Esophagus (tissue), 2 donors: Measurements from ENCODE around the gene LRMDA. TPM values are rescaled to one million over a fixed set of nuclear protein-coding genes. Genes with fewer than 3 reads are reported as not detected.

Experiments
- H3K27ac ChIP-seq, 2 donors: one replicate each; pipeline ENCODE4 v1.5.1; 2013; ENCODE audit warnings: low read depth in 2 of 2, mild to moderate bottlenecking in 2 of 2, inconsistent platforms in 1 of 2, low read length in 1 of 2, moderate library complexity in 1 of 2
- H3K27me3 ChIP-seq, 2 donors: one replicate each; pipeline ENCODE4 v1.6.1; 2013; ENCODE audit warnings: low read length in 2 of 2, control low read depth in 1 of 2, mild to moderate bottlenecking in 1 of 2; ENCODE audit not compliant: insufficient read depth in 2 of 2, control insufficient read depth in 1 of 2
- H3K36me3 ChIP-seq, 2 donors: one replicate each; pipeline ENCODE4 v1.6.1; 2013; ENCODE audit warnings: low read length in 1 of 2; ENCODE audit not compliant: control insufficient read depth in 2 of 2, insufficient read depth in 2 of 2
- H3K4me1 ChIP-seq, 2 donors: one replicate each; pipeline ENCODE4 v1.6.1; 2013; ENCODE audit warnings: low read length in 1 of 2; ENCODE audit not compliant: control insufficient read depth in 2 of 2, insufficient read depth in 2 of 2
- H3K4me3 ChIP-seq, 2 donors: one replicate each; pipeline ENCODE4 v1.5.1; 2013; ENCODE audit warnings: low read length in 2 of 2, mild to moderate bottlenecking in 2 of 2, low read depth in 1 of 2, moderate library complexity in 1 of 2
- H3K9me3 ChIP-seq, 2 donors: one replicate each; pipeline ENCODE4 v1.6.1; 2013; ENCODE audit warnings: mild to moderate bottlenecking in 2 of 2, low read depth in 1 of 2, low read length in 1 of 2, moderate library complexity in 1 of 2; ENCODE audit not compliant: control insufficient read depth in 2 of 2, insufficient read depth in 1 of 2
- WGBS, 2 donors: extraction: QIAGEN DNeasy Blood & Tissue Kit; methylation state at CpG; one replicate each; pipeline ENCODE4 v1.1.7; 2013; 5-methylcytosine and 5-hydroxymethylcytosine counted together
- polyA plus RNA-seq, 2 donors: library from polyadenylated mRNA; stranded (reverse); fragments of 200-250 nt; gene quantifications; one replicate each; pipeline ENCODE4 v1.2.3, GENCODE V29; 2013
- donor health status: healthy with polysubstance abuse.
- donor health status: Bipolar disorder and iron deficiency.

LRMDA gene
- polyA plus RNA-seq, 2 donors, result 1.8 to 4.0 TPM

DNA sequence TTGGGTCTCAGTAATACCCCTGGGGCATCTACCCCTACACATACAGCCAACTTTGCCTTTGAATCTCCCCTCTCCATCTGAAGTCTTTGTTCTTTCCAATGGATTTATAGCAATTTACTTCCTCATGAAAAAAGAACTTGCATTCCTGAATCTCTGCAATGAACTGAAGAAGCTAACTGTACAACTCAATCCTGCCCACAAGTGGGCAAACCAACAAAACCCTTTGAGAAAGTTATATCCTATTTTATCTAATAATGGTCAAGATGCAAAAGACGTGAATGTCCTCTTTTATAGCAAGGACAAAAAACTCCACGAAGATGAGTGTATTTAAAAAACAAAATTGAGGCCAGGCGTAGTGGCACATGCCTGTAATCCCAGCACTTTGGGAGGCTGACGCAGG is 991.3 kb downstream of the LRMDA start:
- Histone ChIP-seq H3K27me3 (no peaks in the 10 kb centered on the region), H3K4me1 (no peaks in the 10 kb centered on the region), H3K9me3 (no peaks in the 10 kb centered on the region), H3K4me3 (no peak overlapping the region), H3K27ac (no peak overlapping the region), H3K36me3 (no peaks in the 10 kb centered on the region)
- 89 to 92% methylated on average over 4 of the region's 4 CpGs for WGBS, 2 donors

DNA sequence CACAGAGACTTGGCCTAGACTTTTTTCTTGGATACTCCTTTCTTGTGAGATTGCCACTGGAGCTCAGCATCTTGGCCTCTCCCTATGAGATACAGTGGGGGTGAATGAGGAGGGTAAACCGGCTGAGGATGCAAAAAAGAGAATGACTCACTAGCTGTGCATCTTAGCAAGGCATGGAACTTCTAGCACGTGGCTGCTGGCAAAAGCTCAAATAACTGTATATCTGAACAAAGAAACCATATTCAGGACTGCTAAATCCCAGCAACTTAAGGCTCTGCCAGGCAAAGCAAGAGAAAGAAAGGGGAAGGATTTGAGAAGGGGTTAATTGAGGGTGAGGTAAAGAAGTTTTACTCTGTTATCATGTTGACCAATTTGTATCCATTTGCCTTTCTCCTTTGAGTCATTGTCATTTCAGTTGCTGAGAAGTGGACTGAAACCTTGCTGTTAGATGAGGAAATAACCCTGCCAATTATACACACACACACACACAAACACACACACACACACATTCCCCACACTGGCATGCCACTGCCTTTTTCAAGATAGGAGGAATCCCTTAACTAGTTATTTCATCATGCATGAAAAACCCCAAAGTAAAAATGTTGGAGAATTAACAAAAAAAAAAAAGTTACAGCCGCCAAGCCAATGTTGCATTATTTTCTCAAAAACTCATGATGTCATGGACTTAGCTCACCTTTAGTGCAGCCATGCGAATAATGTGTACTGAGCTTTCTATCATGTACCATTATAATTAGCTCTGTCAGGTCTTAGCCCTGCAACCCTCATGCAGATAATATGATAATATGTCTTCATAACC is 997.3 kb downstream of the LRMDA start:
- Histone ChIP-seq H3K4me1 (peaks cover 2 to 4% of the 10 kb centered on the region in 2 donors), H3K36me3 (no peaks in the 10 kb centered on the region), H3K27ac (no peak overlapping the region), H3K9me3 (no peaks in the 10 kb centered on the region), H3K27me3 (no peaks in the 10 kb centered on the region), H3K4me3 (no peak overlapping the region)
- 56 to 63% methylated on average over 4 of the region's 4 CpGs for WGBS, 2 donors

DNA sequence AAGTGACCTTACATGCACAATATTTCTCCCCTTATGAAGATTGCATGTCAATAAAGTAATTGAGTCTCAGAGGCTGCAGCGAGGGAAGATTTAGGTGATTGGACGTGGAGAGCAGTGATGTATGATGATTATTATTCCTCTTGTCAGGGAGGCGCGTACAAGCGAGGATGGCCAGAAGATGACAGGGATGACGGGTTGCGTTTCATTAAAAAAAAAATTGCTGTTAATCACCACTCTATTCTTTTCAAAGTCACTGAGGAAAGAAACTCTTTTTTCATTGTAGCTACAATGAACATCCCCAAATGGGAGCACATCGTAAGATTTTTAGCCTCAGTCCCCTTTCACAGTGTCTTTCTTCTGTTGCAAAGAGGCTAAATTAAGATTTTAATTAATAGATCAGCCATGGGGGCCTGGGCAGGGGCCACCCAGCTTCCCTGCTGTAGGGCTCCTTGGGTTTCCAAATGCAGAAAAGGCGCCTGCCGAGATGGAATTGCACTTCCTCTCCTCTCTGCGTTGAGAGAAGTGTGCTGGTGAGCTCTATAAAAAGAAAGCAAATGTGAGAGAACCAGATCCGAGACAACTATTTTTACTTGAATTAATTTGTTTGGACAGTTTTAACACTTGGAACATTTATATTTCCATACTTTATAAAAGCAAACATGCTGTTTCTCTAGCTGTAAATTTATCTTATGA is 998.1 kb downstream of the LRMDA start:
- H3K9me3 ChIP-seq, result no peaks in the 10 kb centered on the region
- no peak overlapping the region for H3K4me3 ChIP-seq
- no peaks in the 10 kb centered on the region for H3K36me3 ChIP-seq
- H3K27ac ChIP-seq, result no peak overlapping the region
- peaks cover 2 to 4% of the 10 kb centered on the region in 2 donors for H3K4me1 ChIP-seq
- no peaks in the 10 kb centered on the region for H3K27me3 ChIP-seq
- WGBS, 2 donors, result 64 to 67% methylated on average over 12 of the region's 12 CpGs

DNA sequence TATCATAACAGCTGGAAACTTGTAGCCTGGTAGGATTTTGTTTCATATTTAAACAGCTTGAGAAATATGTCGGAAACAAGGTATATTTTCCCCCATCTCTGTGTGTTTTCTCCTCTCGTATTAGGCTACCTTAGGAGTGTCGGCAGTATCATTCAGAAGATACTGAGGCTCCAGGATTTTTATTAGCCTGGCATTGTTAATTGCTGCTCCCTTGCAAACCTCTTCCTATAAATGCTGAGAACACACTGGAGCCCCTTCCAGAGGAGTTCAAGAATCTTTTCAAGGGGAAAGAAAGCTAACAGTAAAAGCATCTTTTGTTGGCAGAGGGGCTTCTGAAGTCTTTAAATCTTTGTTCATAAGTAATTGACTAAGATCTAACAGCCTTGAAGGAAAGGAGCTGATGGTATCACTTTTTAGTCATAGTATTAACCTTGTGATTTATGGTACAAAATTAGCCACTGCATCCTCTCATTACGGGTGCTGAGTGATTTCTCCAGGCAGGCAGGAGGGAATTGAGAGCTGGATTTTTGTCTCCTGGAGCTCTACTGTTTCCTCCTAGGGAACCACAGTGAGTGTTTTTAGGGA is 998.7 kb downstream of the LRMDA start:
- Histone ChIP-seq H3K27me3 (no peaks in the 10 kb centered on the region), H3K9me3 (no peaks in the 10 kb centered on the region), H3K4me1 (peaks cover 2 to 4% of the 10 kb centered on the region in 2 donors), H3K36me3 (no peaks in the 10 kb centered on the region), H3K27ac (peak overlapping the region in 1 of 2 donors; percentile 64), H3K4me3 (no peak overlapping the region)
- WGBS, 2 donors, result 38 to 47% methylated on average over 4 of the region's 4 CpGs

DNA sequence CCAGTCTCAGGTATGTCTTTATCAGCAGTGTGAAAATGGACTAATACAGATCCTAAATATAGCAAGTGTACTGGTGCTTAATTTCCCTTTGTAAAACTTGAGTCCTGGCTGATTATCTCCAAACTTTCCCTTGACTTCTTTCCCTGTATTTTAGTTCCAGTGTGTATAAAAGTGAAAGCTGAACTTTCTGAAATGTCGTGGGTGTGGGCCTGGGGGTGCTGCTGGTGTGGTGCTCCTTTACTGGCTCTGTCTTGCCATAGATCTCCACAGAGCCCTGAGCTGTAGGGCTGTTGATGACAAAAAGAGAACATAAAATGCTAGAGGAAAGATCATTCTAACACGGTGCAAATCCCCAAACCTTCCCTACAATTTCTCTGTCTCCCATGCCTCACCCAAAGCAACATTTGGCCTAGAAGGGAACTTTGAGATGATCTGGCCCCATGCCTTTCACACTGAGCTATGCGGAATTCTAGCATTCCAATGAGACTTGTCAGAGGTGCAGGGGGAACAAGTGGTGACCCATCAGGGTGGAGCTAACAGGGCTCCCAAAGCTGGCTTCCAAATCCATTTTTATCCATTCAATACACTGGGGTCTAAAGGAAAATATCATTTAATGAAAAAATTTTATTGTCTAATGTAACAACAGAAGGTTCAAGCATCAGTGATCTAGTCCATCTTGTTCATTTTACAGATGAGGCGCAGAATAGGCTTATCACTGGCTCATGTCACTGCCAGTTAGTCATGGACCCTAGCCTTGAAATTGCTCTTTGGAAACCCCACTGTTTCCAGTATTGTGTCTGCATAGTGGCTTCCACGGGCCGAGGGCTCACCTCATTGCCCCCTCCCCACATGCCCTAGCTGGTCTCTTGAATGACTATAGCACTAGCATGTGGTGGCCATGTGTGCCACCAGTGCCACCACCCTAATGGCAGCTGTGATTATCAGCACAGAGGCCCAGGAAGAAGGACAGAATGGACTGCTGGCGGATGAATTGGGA is 1000.9 kb downstream of the LRMDA start:
- Histone ChIP-seq H3K27me3 (no peaks in the 10 kb centered on the region), H3K27ac (peak overlapping the region in 1 of 2 donors; percentile 56), H3K4me1 (peaks cover 4 to 6% of the 10 kb centered on the region in 2 donors), H3K36me3 (no peaks in the 10 kb centered on the region), H3K9me3 (no peaks in the 10 kb centered on the region), H3K4me3 (no peak overlapping the region)
- WGBS, 2 donors, result 65 to 74% methylated on average over 7 of the region's 7 CpGs

DNA sequence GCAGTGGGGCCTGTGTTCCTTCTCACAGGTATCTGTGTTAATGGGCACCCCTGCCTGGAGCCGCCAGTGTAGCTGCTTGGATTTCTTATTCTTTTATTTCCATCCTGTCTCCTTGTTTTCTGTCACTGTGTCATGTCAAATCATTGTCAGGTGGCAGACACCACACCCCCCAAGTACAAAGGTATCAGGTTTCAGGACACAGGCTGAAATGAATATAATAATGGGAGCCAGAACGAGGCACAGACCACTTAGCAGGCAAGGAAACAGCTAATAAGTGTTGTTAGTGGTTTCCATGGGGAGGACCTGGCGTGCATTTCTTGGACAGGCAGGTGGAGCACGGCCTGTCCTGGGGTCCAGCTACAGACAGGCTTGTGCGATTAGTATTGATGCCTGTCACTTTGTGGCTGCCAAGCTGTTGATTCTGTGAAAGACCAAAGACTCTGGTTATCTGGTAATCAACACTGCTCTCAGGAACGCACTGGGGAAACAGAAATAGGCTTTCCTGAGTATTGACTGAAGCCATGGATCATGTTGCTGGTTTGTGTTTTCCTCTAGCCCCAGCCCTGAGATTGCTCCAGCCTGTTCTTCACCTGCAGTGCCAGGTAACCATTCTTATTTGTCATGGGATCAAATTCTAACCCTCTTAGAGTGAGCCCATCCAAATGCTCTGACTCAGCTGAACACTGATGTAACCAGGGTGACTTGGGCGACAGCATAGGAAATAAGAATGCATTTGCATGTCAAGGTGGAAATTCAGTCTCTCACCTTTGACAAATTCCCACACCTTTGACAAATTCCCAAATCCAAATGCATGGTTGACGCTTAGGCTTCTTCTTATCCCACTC is 1002.0 kb downstream of the LRMDA start:
- H3K27me3 ChIP-seq, result no peaks in the 10 kb centered on the region
- 77 to 80% methylated on average over 8 of the region's 8 CpGs for WGBS, 2 donors
- no peaks in the 10 kb centered on the region for H3K36me3 ChIP-seq
- peaks cover 4 to 6% of the 10 kb centered on the region in 2 donors for H3K4me1 ChIP-seq
- no peak overlapping the region for H3K27ac ChIP-seq
- no peak overlapping the region for H3K4me3 ChIP-seq
- no peaks in the 10 kb centered on the region for H3K9me3 ChIP-seq

DNA sequence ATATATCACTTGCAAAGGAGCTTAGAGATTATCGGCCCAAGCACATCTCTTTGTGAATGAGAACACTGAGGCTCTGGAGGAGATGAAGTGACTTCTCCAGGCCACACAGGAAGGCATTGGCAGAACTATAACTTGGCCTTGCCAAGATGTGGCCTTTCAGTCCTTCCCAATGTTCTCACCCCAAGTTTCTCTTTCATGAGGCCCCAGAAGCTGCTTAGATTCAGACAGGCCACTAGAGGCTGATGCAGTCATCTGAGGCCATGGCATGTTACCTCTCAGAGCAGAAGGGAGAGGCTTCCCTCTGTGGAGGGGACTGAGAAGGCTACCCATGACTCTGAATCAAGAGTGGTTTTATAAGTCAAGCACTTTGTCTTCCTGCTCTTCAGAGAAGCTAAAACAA is 1003.7 kb downstream of the LRMDA start:
- H3K36me3 ChIP-seq, result no peaks in the 10 kb centered on the region
- H3K27ac ChIP-seq, result no peak overlapping the region
- WGBS, 2 donors, result 88 to 93% methylated on average over 1 of the region's 1 CpG
- no peak overlapping the region for H3K4me3 ChIP-seq
- no peaks in the 10 kb centered on the region for H3K27me3 ChIP-seq
- H3K9me3 ChIP-seq, result no peaks in the 10 kb centered on the region
- H3K4me1 ChIP-seq, result peaks cover 4 to 6% of the 10 kb centered on the region in 2 donors

DNA sequence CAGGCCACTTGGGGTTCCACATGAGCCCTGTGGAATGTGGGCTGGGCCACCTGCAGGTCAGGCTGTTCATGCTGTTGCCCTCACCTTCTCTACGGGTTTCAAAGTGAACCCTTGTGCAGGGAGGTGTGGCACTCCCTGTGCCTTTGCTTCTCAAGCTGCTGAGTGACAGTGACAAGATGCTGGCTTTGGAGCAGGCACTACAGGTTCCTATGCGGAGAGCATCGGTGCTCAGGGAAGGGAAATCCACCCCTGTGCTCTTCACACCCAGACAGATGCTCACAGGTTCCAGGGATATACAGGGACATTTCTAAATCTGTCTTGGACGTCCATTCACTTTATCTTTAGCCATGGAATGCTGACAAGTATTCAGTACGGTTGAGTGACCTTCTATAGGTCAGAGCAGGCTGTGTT is 1005.0 kb downstream of the LRMDA start:
- H3K36me3 ChIP-seq, result no peaks in the 10 kb centered on the region
- H3K27ac ChIP-seq, result no peak overlapping the region
- no peak overlapping the region for H3K4me3 ChIP-seq
- peaks cover 4 to 6% of the 10 kb centered on the region in 2 donors for H3K4me1 ChIP-seq
- WGBS, 2 donors, result 41 to 50% methylated on average over 5 of the region's 5 CpGs
- H3K9me3 ChIP-seq, result no peaks in the 10 kb centered on the region
- no peaks in the 10 kb centered on the region for H3K27me3 ChIP-seq
